ENCODE data around the gene CFAP107.

CFAP107 gene, protein sequence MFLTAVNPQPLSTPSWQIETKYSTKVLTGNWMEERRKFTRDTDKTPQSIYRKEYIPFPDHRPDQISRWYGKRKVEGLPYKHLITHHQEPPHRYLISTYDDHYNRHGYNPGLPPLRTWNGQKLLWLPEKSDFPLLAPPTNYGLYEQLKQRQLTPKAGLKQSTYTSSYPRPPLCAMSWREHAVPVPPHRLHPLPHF

DNA sequence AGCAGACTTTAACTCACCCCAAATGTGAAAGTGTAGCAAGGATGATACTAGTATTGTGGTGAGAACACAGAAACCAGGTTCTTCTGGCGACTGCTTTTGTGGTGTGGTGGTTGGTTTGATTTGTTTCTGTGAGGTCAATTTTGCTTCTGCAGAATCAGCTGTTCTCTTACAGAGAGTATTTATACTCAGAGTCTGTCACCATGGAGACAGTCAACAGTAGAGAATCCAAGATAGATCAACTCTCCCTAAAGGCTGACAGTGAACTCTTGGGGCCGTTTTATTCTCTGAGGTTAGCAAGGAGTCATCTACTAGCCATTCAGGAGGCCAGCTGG lies at the start of gene CFAP107:
CFAP107 (plus strand) TSS at position 209 of the 332 bp plus-strand sequence. CDS start 231 bp downstream, outside the sequence.
- in situ Hi-C loops (cut with HindIII; ENCODE audit: low sequenced_read_pairs), result no loop called here
- TF ChIP-seq, protein P1, sequence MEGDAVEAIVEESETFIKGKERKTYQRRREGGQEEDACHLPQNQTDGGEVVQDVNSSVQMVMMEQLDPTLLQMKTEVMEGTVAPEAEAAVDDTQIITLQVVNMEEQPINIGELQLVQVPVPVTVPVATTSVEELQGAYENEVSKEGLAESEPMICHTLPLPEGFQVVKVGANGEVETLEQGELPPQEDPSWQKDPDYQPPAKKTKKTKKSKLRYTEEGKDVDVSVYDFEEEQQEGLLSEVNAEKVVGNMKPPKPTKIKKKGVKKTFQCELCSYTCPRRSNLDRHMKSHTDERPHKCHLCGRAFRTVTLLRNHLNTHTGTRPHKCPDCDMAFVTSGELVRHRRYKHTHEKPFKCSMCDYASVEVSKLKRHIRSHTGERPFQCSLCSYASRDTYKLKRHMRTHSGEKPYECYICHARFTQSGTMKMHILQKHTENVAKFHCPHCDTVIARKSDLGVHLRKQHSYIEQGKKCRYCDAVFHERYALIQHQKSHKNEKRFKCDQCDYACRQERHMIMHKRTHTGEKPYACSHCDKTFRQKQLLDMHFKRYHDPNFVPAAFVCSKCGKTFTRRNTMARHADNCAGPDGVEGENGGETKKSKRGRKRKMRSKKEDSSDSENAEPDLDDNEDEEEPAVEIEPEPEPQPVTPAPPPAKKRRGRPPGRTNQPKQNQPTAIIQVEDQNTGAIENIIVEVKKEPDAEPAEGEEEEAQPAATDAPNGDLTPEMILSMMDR (IDR thresholded peaks at IDR 0.05; ENCODE audit: low read depth, low read length, missing control alignments), result no peak
- DNase-seq (ENCODE audit: low read depth), result no peak
- no peak within 1 kb of the TSS for H3K4me3 ChIP-seq (ENCODE audit: low read depth, low read length)

DNA sequence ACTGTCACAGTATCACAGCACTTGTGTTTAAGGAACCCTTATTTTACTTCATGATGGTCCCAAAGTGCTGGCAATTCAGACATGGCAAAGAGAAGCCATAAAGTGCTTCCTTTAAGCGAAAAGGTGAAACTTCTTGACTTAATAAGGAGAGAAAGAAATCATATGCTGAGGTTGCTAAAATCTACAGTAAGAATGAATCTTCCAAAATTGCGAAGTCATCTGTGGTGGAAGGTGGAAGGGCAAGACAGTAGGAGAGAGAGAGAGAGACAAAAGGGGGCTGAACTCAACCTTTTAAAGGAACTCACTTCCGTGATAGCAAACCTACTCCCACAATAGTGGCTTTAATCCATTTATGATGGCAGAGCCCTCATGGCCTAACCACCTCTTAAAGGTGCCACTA lies 49.3 kb upstream of the CFAP107 start:
- DNase-seq (ENCODE audit: low read depth), result no peak
- in situ Hi-C loops (cut with HindIII; ENCODE audit: low sequenced_read_pairs), result no loop called here
- TF ChIP-seq, protein P1 (IDR thresholded peaks at IDR 0.05; ENCODE audit: low read depth, low read length, missing control alignments), result no peak
- no peak overlapping the region for H3K4me3 ChIP-seq (ENCODE audit: low read depth, low read length)

DNA sequence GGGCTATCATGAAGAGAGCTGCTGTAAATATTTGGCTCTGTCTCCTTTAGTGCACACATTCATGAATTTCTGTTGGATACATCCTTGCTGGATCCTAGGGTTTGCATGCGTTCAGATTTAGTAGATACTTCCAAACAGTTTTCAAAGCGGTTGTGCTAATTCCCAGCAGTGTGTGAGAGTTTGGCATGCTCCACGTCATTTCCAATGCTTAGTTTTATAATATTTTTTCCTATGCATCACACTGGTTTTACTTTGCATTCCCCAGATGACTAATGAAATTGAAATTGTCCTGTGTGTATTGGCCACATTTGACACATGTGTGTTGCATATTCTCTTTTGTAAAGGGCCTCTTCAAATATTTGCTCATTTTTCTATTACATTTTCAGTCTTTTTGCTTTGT lies 48.6 kb upstream of the CFAP107 start:
- no peak for DNase-seq (ENCODE audit: low read depth)
- in situ Hi-C loops (cut with HindIII; ENCODE audit: low sequenced_read_pairs), result no loop called here
- TF ChIP-seq, protein P1 (IDR thresholded peaks at IDR 0.05; ENCODE audit: low read depth, low read length, missing control alignments), result no peak
- H3K4me3 ChIP-seq (ENCODE audit: low read depth, low read length), result no peak overlapping the region

DNA sequence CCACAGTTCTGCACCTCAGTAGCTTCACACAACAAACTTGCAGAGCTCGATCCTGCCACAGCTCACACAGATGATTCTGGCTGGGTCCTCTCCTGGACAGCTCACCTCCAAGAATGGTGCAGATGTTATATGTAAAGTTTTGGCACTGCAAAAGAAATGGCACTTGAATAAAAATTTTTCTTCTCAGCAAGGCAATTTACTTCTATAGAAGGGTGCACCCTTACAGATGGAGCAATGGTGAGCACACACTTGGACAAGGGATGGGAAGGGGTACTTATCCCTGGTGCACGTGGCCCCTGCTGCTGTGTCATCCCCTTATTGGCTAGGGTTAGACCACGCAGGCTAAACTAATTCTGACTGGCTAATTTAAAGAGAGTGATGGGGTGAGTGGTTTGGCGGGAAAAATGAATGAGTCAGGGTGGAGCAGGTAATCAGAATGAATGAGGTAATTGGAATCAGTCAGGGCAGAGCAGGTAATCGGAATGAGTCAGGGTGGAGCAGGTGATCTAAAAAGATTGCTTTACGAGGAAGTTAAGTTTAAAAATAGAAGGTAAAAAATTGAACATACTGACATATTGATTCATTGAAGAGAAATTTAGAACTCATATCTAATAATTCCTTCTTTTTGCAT lies 42.1 kb upstream of the CFAP107 start:
- H3K4me3 ChIP-seq (ENCODE audit: low read depth, low read length), result no peak overlapping the region
- no peak for DNase-seq (ENCODE audit: low read depth)
- in situ Hi-C loops (cut with HindIII; ENCODE audit: low sequenced_read_pairs), result no loop called here
- TF ChIP-seq, protein P1 (IDR thresholded peaks at IDR 0.05; ENCODE audit: low read depth, low read length, missing control alignments), result no peak

DNA sequence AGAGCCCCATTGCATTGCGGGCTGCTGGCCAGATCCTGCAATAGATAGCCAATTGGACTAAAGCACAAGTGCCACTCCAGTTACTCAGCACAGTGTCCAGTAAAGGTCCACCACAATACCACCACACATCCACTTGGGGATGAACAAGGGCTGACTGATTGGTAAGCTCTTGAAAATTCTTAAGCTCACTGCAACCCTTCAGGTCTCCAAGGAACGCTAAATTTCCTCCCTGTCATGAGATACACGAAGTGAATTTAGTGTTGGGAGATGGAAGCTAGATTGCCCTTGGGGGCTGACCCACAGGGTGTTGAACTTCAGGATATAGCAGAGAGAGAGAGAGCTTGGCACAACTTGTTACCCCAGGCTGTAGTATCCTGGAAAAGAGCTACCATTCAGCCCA lies 39.9 kb upstream of the CFAP107 start:
- DNase-seq (ENCODE audit: low read depth), result no peak
- TF ChIP-seq, protein P1 (IDR thresholded peaks at IDR 0.05; ENCODE audit: low read depth, low read length, missing control alignments), result no peak
- no peak overlapping the region for H3K4me3 ChIP-seq (ENCODE audit: low read depth, low read length)
- in situ Hi-C loops (cut with HindIII; ENCODE audit: low sequenced_read_pairs), result no loop called here

DNA sequence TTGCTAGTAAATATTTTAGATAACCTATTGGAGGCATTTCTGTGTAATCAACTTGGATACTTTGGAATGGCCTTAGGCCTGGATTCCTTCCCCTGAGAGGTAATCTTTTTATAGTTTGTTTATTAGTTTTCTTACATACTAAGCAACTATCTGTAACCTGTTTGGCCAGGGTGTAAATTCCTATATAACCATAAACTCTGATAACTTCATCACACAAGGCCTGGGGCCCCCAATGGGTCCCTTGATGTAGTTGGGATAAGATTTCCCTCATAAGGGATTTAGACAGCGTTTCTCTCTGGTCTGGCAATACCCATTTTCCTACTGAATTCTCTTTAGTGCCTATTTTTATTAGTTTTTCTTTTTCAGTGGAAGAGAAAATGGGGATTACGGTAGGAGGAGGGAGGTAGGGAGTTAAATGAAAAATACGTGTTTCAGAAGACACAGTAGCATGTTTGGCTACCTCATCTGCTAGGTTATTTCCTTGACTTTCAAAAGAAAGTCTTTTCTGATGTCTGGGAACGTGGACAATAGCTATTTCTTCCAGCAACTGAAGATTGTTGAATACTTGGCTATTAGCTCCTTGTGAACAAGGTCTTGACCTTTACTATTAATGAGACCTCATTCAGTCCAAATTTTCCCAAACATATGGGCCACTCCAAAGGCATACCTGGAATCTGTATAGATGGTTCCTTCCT lies 37.5 kb upstream of the CFAP107 start:
- TF ChIP-seq, protein P1 (IDR thresholded peaks at IDR 0.05; ENCODE audit: low read depth, low read length, missing control alignments), result no peak
- in situ Hi-C loops (cut with HindIII; ENCODE audit: low sequenced_read_pairs), result no loop called here
- no peak overlapping the region for H3K4me3 ChIP-seq (ENCODE audit: low read depth, low read length)
- no peak for DNase-seq (ENCODE audit: low read depth)

All from astrocyte of the cerebellum (primary cell).